Neural progenitor cell (in vitro differentiated cells): ENCODE data around the gene KRTAP2-1.

Experiments
- CTCF ChIP-seq: fragments of 200-600 bp; sonication (generic); IDR thresholded peaks from 2 replicates; pipeline ENCODE4 v1.5.1; 2017; ENCODE audit warnings: antibody characterized with exemption, mild to moderate bottlenecking
- EZH2 ChIP-seq: fragments of 200-600 bp; sonication (generic); IDR thresholded peaks from 2 replicates; pipeline ENCODE4 v1.6.1; 2017; ENCODE audit warnings: antibody characterized with exemption, mild to moderate bottlenecking, moderate library complexity

GRCh38 chr17:41076788-41077187 lies 29.7 kb upstream of the KRTAP2-1 start:
- TF ChIP-seq CTCF (no peak), EZH2 (no peak)
